Measurements from ENCODE around the gene HAO1.
A peak's percentile ranks its signal among the peaks of the same experiment; 100 is the strongest.
"Not testable (repeated sequence)": the region's sequence is repeated elsewhere in the genome, so short reads cannot be mapped to it uniquely, and the experiment has no call there.

Gene HAO1

GRCh38 chr20:7850775-7851490 lies 89.3 kb downstream of the HAO1 start:
- no peak for DNase-seq

- no peak for DNase-seq
Measured at GRCh38 chr20:7849675-7850074, 90.6 kb downstream of the HAO1 start.

GRCh38 chr20:7848351-7848750 lies 91.9 kb downstream of the HAO1 start:
- no peak for DNase-seq

- DNase-seq = no peak
Measured at GRCh38 chr20:7843613-7844012, 96.6 kb downstream of the HAO1 start.

- DNase-seq = peak; percentile 33
Measured at GRCh38 chr20:7841971-7842310, 98.3 kb downstream of the HAO1 start.

- no peak for DNase-seq
Measured at GRCh38 chr20:7841291-7841970, 98.8 kb downstream of the HAO1 start.

GRCh38 chr20:7836076-7836475 lies 104.2 kb downstream of the HAO1 start:
- no peak for DNase-seq

- not testable (repeated sequence) for DNase-seq
Measured at GRCh38 chr20:7834441-7834840, 105.8 kb downstream of the HAO1 start.

All from T1000 (cell line).